Aorta (tissue), 5 donors: Measurements from ENCODE around the gene SNURF. TPM values are rescaled to one million over a fixed set of nuclear protein-coding genes. Genes with fewer than 3 reads are reported as not detected.

Experiments used
- ATAC-seq: fragments of 200-7000 bp; cut with Tn5 transposase; one replicate; pipeline ENCODE4 v1.9.1; 2022; ENCODE audit warnings: moderate library complexity; ENCODE audit not compliant: low FRiP score
- DNase-seq, 2 donors: peaks; one replicate each; pipeline ENCODE4 v3.0.0-alpha.2; 2020
- H3K27ac ChIP-seq, 2 donors: one replicate each; pipeline ENCODE4 v1.5.1; 2013; ENCODE audit warnings: low read length in 2 of 2, mild to moderate bottlenecking in 2 of 2, moderate library complexity in 2 of 2, control low read depth in 1 of 2, inconsistent platforms in 1 of 2, low read depth in 1 of 2
- H3K27me3 ChIP-seq, 2 donors: one replicate each; pipeline ENCODE4 v1.6.1; 2013; ENCODE audit warnings: control low read depth in 1 of 2, low read length in 1 of 2, mild to moderate bottlenecking in 1 of 2, moderate library complexity in 1 of 2; ENCODE audit not compliant: insufficient read depth in 2 of 2, control insufficient read depth in 1 of 2
- H3K36me3 ChIP-seq, 2 donors: one replicate each; pipeline ENCODE4 v1.6.1; 2013; ENCODE audit warnings: control low read depth in 1 of 2, low read length in 1 of 2, mild to moderate bottlenecking in 1 of 2; ENCODE audit not compliant: insufficient read depth in 2 of 2, control insufficient read depth in 1 of 2
- H3K4me1 ChIP-seq, 2 donors: one replicate each; pipeline ENCODE4 v1.6.1; 2013; ENCODE audit warnings: low read length in 2 of 2, control low read depth in 1 of 2, mild to moderate bottlenecking in 1 of 2, moderate library complexity in 1 of 2; ENCODE audit not compliant: insufficient read depth in 2 of 2, control insufficient read depth in 1 of 2
- H3K4me3 ChIP-seq, 2 donors: one replicate each; pipeline ENCODE4 v1.5.1; 2013; ENCODE audit warnings: low read length in 2 of 2, control low read depth in 1 of 2, mild to moderate bottlenecking in 1 of 2
- H3K9me3 ChIP-seq: one replicate; pipeline ENCODE4 v1.6.1; 2013; ENCODE audit warnings: mild to moderate bottlenecking, low read length; ENCODE audit not compliant: control insufficient read depth
- WGBS, 2 donors: extraction: QIAGEN DNeasy Blood & Tissue Kit; methylation state at CpG; one replicate each; pipeline ENCODE4 v1.1.7; 2013; 5-methylcytosine and 5-hydroxymethylcytosine counted together
- intact Hi-C, 2 donors: fragments of 100-400 bp; cut with DNase I; formaldehyde crosslinking; loops; one replicate each; pipeline versions ENCODE4 v1.14.2 to v1.15.0; 2022
- polyA plus RNA-seq, 2 donors: library from polyadenylated mRNA; stranded (reverse); fragments of 200-250 nt; gene quantifications; one replicate each; pipeline ENCODE4 v1.2.3, GENCODE V29; 2013
- total RNA-seq, 2 donors: library from RNA; stranded (reverse); fragmentation: NEBNext Ultra II Directional; extraction: Animal tissue kit (Norgen Biotek cat#: 25700); gene quantifications; one replicate each; pipeline ENCODE4 v1.2.1, GENCODE V29; 2021
- donor health status: healthy with polysubstance abuse.
- donor health status: Bipolar disorder and iron deficiency.
- donor health status: DM: no; HTN: no; CAD: no.
- donor health status: DM: no; HTN: no; CAD: no.
- donor health status: DM: yes; HTN: yes; CAD: no.

Gene SNURF
- total and polyA plus RNA-seq, 4 donors, result 5.5 to 29.8 (median 15.1) TPM

- H3K36me3 ChIP-seq, result peaks cover 3 to 5% of the 10 kb centered on the region in 2 donors
- H3K4me3 ChIP-seq, result no peak overlapping the region
- peaks cover 2% of the 10 kb centered on the region for H3K9me3 ChIP-seq
- no peaks in the 10 kb centered on the region for H3K4me1 ChIP-seq
- intact Hi-C loops, result no loop called here
- H3K27me3 ChIP-seq, result no peaks in the 10 kb centered on the region
- H3K27ac ChIP-seq, result no peak overlapping the region
- 80 to 82% methylated on average over 7 of the region's 7 CpGs for WGBS, 2 donors
- ATAC-seq, result no peak
- no peak for DNase-seq
These were observed 30.4 kb downstream of the SNURF start for GRCh38 chr15:24985224-24985623.

GRCh38 chr15:24986653-24987052, 31.9 kb downstream of the SNURF start:
- no peak for ATAC-seq
- no peak overlapping the region for H3K27ac ChIP-seq
- intact Hi-C loops, result no loop called here
- peaks cover 4% of the 10 kb centered on the region for H3K9me3 ChIP-seq
- WGBS, 2 donors, result 77 to 85% methylated on average over 6 of the region's 6 CpGs
- no peak overlapping the region for H3K4me3 ChIP-seq
- no peaks in the 10 kb centered on the region for H3K27me3 ChIP-seq
- no peak for DNase-seq
- H3K36me3 ChIP-seq, result peaks cover 2 to 5% of the 10 kb centered on the region in 2 donors
- no peaks in the 10 kb centered on the region for H3K4me1 ChIP-seq

Other genes with a start within 250 kb of the SNURF start
- 100 to 1,000 TPM; 112 to 115 TPM for gene SNRPN, start within 50 bp of the SNURF start, total RNA-seq
- gene SNRPN, start within 50 bp of the SNURF start, polyA plus RNA-seq, result 100 to 1,000 TPM; 213 to 268 TPM